H1 (cell line): Measurements from ENCODE around the gene DENND4C. TPM values are rescaled to one million over a fixed set of nuclear protein-coding genes. Genes with fewer than 3 reads are reported as not detected.

ENCODE experiments used
- CTCF ChIA-PET: fragments of 300-600 bp; sonication (Branson Sonifier 250); formaldehyde crosslinking; loops from one replicate; lab custom pipeline; 2021; ENCODE audit not compliant: partially characterized antibody; lab: Charles Lee
- POLR2A ChIA-PET: fragments of 300-600 bp; sonication (Branson Sonifier 250); formaldehyde crosslinking; loops from one replicate; lab custom pipeline; 2021; ENCODE audit warnings: inconsistent platforms; ENCODE audit not compliant: partially characterized antibody; lab: Charles Lee
- DNase-seq, 2 experiments: peaks; one replicate each; pipeline versions ENCODE4 v3.0.0 to v3.0.0-alpha.2; 2010 to 2022; ENCODE audit warnings: low spot score in 2 of 2, low read depth in 1 of 2, mixed read lengths in 1 of 2
- FAIRE-seq: peaks from 2 replicates; lab custom pipeline; 2011; peaks lifted over from hg19 to GRCh38; lab: Jason Lieb, UNC
- H2AFZ ChIP-seq: 2 replicates; pipeline ENCODE4 v1.8.1; 2012; ENCODE audit warnings: low read length, inconsistent platforms
- H2AK5ac ChIP-seq: 2 replicates; pipeline ENCODE4 v1.6.1; 2013; ENCODE audit warnings: low read depth, low read length
- H2BK120ac ChIP-seq: replicated peaks from 2 replicates; pipeline ENCODE3; 2013; ENCODE audit warnings: low read depth, low read length, inconsistent platforms
- H2BK12ac ChIP-seq: 2 replicates; pipeline ENCODE4 v1.6.1; 2013; ENCODE audit warnings: low read depth, low read length
- H2BK15ac ChIP-seq: 2 replicates; pipeline ENCODE4 v1.6.1; 2013; ENCODE audit warnings: low read length
- H2BK20ac ChIP-seq: 2 replicates; pipeline ENCODE4 v1.6.1; 2013; ENCODE audit warnings: low read length
- H2BK5ac ChIP-seq: 2 replicates; pipeline ENCODE4 v1.6.1; 2013; ENCODE audit warnings: low read depth, low read length
- H3K14ac ChIP-seq: 2 replicates; pipeline ENCODE4 v1.6.1; 2013; ENCODE audit warnings: inconsistent platforms; ENCODE audit not compliant: insufficient read length
- H3K18ac ChIP-seq: 2 replicates; pipeline ENCODE4 v1.6.1; 2013; ENCODE audit warnings: low read length; ENCODE audit errors: extremely low read depth
- H3K23ac ChIP-seq: 2 replicates; pipeline ENCODE4 v1.6.1; 2013; ENCODE audit warnings: inconsistent platforms; ENCODE audit not compliant: insufficient read length
- H3K23me2 ChIP-seq: 2 replicates; pipeline ENCODE4 v1.6.1; 2013; ENCODE audit warnings: low read depth, low read length
- H3K27ac ChIP-seq: 2 replicates; pipeline ENCODE4 v1.6.1; 2011; ENCODE audit warnings: low read depth, low read length, inconsistent platforms
- H3K27me3 ChIP-seq, 4 experiments: replicated peaks in 1 of 4; 1 replicate in 1 of 4; 2 replicates in 3 of 4; pipeline versions ENCODE4 v1.6.1 to v1.8.1; 2011 to 2013; ENCODE audit warnings: low read length in 3 of 4, mild to moderate bottlenecking in 3 of 4, inconsistent platforms in 2 of 4, mixed read lengths in 2 of 4, moderate library complexity in 1 of 4; ENCODE audit not compliant: control insufficient read depth in 3 of 4, insufficient read depth in 3 of 4; ENCODE audit errors: extremely low read depth in 1 of 4
- H3K36me3 ChIP-seq, 4 experiments: 2 replicates each; pipeline versions ENCODE4 v1.6.1 to v1.8.1; 2011 to 2013; ENCODE audit warnings: mild to moderate bottlenecking in 4 of 4, low read length in 3 of 4, moderate library complexity in 2 of 4, control low read depth in 1 of 4, inconsistent platforms in 1 of 4; ENCODE audit not compliant: insufficient read depth in 4 of 4, control insufficient read depth in 2 of 4
- H3K4ac ChIP-seq: replicated peaks from 2 replicates; pipeline ENCODE3; 2013; ENCODE audit warnings: low read length, low read depth, mixed read lengths, inconsistent platforms; ENCODE audit not compliant: insufficient read length
- H3K4me1 ChIP-seq, 4 experiments: replicated peaks in 1 of 4; 1 replicate in 1 of 4; 2 replicates in 3 of 4; pipeline versions ENCODE4 v1.6.1 to v1.8.1; 2011 to 2013; ENCODE audit warnings: low read length in 3 of 4, inconsistent platforms in 2 of 4, mixed read lengths in 1 of 4; ENCODE audit not compliant: insufficient read depth in 4 of 4, control insufficient read depth in 3 of 4
- H3K4me2 ChIP-seq, 2 experiments: 2 replicates each; pipeline versions ENCODE4 v1.6.1 to v1.8.1; 2011 to 2013; ENCODE audit warnings: low read depth in 2 of 2, low read length in 2 of 2, control low read depth in 1 of 2, inconsistent platforms in 1 of 2, mild to moderate bottlenecking in 1 of 2; ENCODE audit not compliant: insufficient read depth in 1 of 2
- H3K4me3 ChIP-seq, 4 experiments: fragments of 200-600, 300-600 bp in 1 of 4; sonication (generic), shearing (Covaris generic), sonication (Bioruptor Twin) in 1 of 4; 2 replicates each; pipeline versions ENCODE4 v1.5.1 to v1.8.1; 2011 to 2016; ENCODE audit warnings: low read length in 4 of 4, low read depth in 3 of 4, control low read depth in 2 of 4, inconsistent platforms in 2 of 4, mild to moderate bottlenecking in 2 of 4, mixed read lengths in 1 of 4, moderate library complexity in 1 of 4; ENCODE audit not compliant: insufficient read depth in 2 of 4; ENCODE audit errors: extremely low read depth in 1 of 4
- H3K56ac ChIP-seq: replicated peaks from 2 replicates; pipeline ENCODE3; 2013; ENCODE audit warnings: low read depth, mild to moderate bottlenecking, mixed read lengths, low read length, inconsistent platforms; ENCODE audit not compliant: insufficient read length
- H3K79me1 ChIP-seq: 2 replicates; pipeline ENCODE4 v1.6.1; 2013; ENCODE audit warnings: low read depth, low read length, control low read depth
- H3K79me2 ChIP-seq, 2 experiments: 2 replicates each; pipeline versions ENCODE4 v1.6.1 to v1.8.1; 2012 to 2013; ENCODE audit warnings: low read length in 2 of 2, mild to moderate bottlenecking in 2 of 2, inconsistent platforms in 1 of 2; ENCODE audit not compliant: insufficient read depth in 2 of 2, control insufficient read depth in 1 of 2
- H3K9ac ChIP-seq, 4 experiments: replicated peaks in 1 of 4; 1 replicate in 1 of 4; 2 replicates in 3 of 4; pipeline versions ENCODE4 v1.6.1 to v1.8.1; 2011 to 2013; ENCODE audit warnings: low read depth in 3 of 4, low read length in 3 of 4, control low read depth in 2 of 4, mild to moderate bottlenecking in 2 of 4, moderate library complexity in 2 of 4, inconsistent platforms in 1 of 4; ENCODE audit errors: extremely low read depth in 1 of 4
- H3K9me3 ChIP-seq, 2 experiments: 2 replicates each; pipeline versions ENCODE4 v1.6.1 to v1.8.1; 2012 to 2013; ENCODE audit warnings: mild to moderate bottlenecking in 2 of 2, moderate library complexity in 2 of 2, control low read depth in 1 of 2, inconsistent platforms in 1 of 2, low read depth in 1 of 2, low read length in 1 of 2, mixed read lengths in 1 of 2; ENCODE audit not compliant: insufficient read depth in 2 of 2
- H4K20me1 ChIP-seq, 2 experiments: replicated peaks in 1 of 2; 2 replicates each; pipeline versions ENCODE3 to v1.8.1; 2011 to 2013; ENCODE audit warnings: inconsistent platforms in 2 of 2, low read length in 2 of 2, mild to moderate bottlenecking in 1 of 2; ENCODE audit not compliant: insufficient read depth in 2 of 2, control insufficient read depth in 1 of 2
- H4K5ac ChIP-seq: 2 replicates; pipeline ENCODE4 v1.6.1; 2013; ENCODE audit warnings: low read length, low read depth, mixed read lengths, inconsistent platforms; ENCODE audit not compliant: insufficient read length
- H4K8ac ChIP-seq: 2 replicates; pipeline ENCODE4 v1.8.0; 2013; ENCODE audit warnings: mild to moderate bottlenecking, moderate library complexity, low read length, inconsistent platforms; ENCODE audit not compliant: insufficient read depth; ENCODE audit errors: extremely low read depth
- H4K91ac ChIP-seq: replicated peaks from 2 replicates; pipeline ENCODE3; 2013; ENCODE audit warnings: low read length, mixed read lengths, inconsistent platforms; ENCODE audit not compliant: insufficient read length
- BCL11A ChIP-seq, 2 experiments: IDR thresholded peaks; one replicate each; pipeline ENCODE4 v1.6.1; 2011; ENCODE audit warnings: low read depth in 2 of 2, low read length in 2 of 2, mild to moderate bottlenecking in 2 of 2
- CHD2 ChIP-seq: IDR thresholded peaks from 2 replicates; pipeline ENCODE4 v1.6.1; 2012; ENCODE audit warnings: low read length, improper control_type of control experiment
- CTBP2 ChIP-seq: IDR thresholded peaks from 2 replicates; pipeline ENCODE4 v1.7.0; 2011; ENCODE audit warnings: borderline replicate concordance, mild to moderate bottlenecking, moderate library complexity, mixed read lengths, low read length; ENCODE audit not compliant: insufficient read depth, insufficient read length
- HDAC6 ChIP-seq: IDR thresholded peaks from one replicate; pipeline ENCODE4 v1.7.1; 2012; ENCODE audit warnings: low read depth, mild to moderate bottlenecking, inconsistent platforms, low read length, moderate library complexity
- JUN ChIP-seq: IDR thresholded peaks from 2 replicates; pipeline ENCODE4 v1.6.1; 2011; ENCODE audit warnings: low read depth, mild to moderate bottlenecking, improper control_type of control experiment, low read length
- KDM1A ChIP-seq: fragments of 200-600, 300-600 bp; sonication (generic); IDR thresholded peaks from 2 replicates; pipeline ENCODE4 v1.7.1; 2016; ENCODE audit warnings: mild to moderate bottlenecking, low read length, borderline replicate concordance
- KDM5A ChIP-seq: fragments of 200-600 bp; IDR thresholded peaks from 2 replicates; pipeline ENCODE4 v1.7.1; 2012; ENCODE audit warnings: mild to moderate bottlenecking, low read length, inconsistent platforms, mixed read lengths
- RAD21 ChIP-seq, 2 experiments: IDR thresholded peaks in 1 of 2; conservative IDR thresholded peaks in 1 of 2; 2 replicates each; pipeline ENCODE4 v1.6.1; 2011; ENCODE audit warnings: low read depth in 2 of 2, low read length in 2 of 2, improper control_type of control experiment in 1 of 2, inconsistent platforms in 1 of 2, mild to moderate bottlenecking in 1 of 2, moderate library complexity in 1 of 2
- RXRA ChIP-seq: IDR thresholded peaks from 2 replicates; pipeline ENCODE4 v1.6.1; 2011; ENCODE audit warnings: low read depth, mild to moderate bottlenecking, low read length, moderate library complexity; ENCODE audit not compliant: insufficient read depth
- ZNF274 ChIP-seq: IDR thresholded peaks from 2 replicates; pipeline ENCODE4 v1.7.0; 2012; ENCODE audit warnings: low read length, borderline replicate concordance; ENCODE audit errors: extremely low read depth
- polyA plus RNA-seq, 7 experiments: library from polyadenylated mRNA; depleted of rRNA in 3 of 7; stranded (reverse) in 5 of 7; unstranded in 2 of 7; fragments of >200 nt in 5 of 7; fragments of 200-250 nt in 2 of 7; gene quantifications; 1 replicate in 5 of 7; 2 replicates in 1 of 7; 4 replicates in 1 of 7; pipeline versions ENCODE4 v1.2.1 to v1.2.3, GENCODE V29; 2011 to 2013; ENCODE audit warnings: missing spikeins in 2 of 7, mixed read lengths in 2 of 7
- total RNA-seq: library from RNA; stranded (reverse); fragmentation: NEBNext Ultra II Directional; extraction: Animal tissue kit (Norgen Biotek cat#: 25700); gene quantifications from 2 replicates; pipeline ENCODE4 v1.2.1, GENCODE V29; 2021
- TF ChIP-seq, protein P1 (sequence below): IDR thresholded peaks from 2 replicates; pipeline ENCODE4 v1.6.1; 2011; ENCODE audit warnings: low read depth, mild to moderate bottlenecking, low read length; ENCODE audit not compliant: insufficient read depth

The DENND4C gene
- total and polyA plus RNA-seq, 2 of the 8 experiments (the other 6 are each of a cell fraction or from before 2014, with no cell fraction given), result 6.9 to 18.9 TPM

DNA sequence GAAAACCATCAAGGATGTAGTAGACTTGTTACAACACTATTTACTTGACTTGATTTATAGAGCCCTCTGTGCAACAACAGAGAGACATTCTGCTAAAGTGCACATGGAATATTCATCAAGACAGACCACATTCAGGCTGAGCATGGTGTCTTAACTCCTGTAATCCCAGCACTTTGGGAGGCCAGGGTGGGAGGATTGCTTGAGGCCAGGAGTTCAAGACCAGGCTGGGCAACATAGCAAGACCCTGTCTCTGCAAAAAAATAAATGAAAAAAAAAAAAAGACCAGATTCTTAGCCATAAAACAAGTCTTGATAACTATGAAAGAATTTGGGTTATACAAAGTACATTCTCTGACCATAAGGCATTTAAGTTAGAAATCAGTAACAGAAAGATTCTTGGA is 25.3 kb downstream of the DENND4C start:
- POLR2A ChIA-PET, result interaction anchor here (1.3 kb wide), 1 partner anchor 25 kb away, joined by 3 read pairs; no protein-coding TSS in a partner anchor
- Histone ChIP-seq H3K36me3 (no peaks in the 10 kb centered on the region), H2BK12ac (no peak overlapping the region), H3K9me3 (no peaks in the 10 kb centered on the region), H3K4me2 (no peak overlapping the region), H3K9ac (no peak overlapping the region), H4K5ac (no peak overlapping the region), H2BK5ac (no peak overlapping the region), H4K91ac (no peak overlapping the region), H2BK15ac (no peak overlapping the region), H3K23ac (no peak overlapping the region), H3K23me2 (no peaks in the 10 kb centered on the region), H3K4ac (no peak overlapping the region), H3K4me3 (no peak overlapping the region), H2BK20ac (no peak overlapping the region), H3K4me1 (peaks cover 0 to 8% (median 3%) of the 10 kb centered on the region in 4 experiments; a peak in 6 of 7 replicates), H4K8ac (no peak overlapping the region), H2AK5ac (no peak overlapping the region), H4K20me1 (peaks cover 0 to 2% of the 10 kb centered on the region in 2 experiments), H2AFZ (no peak overlapping the region), H2BK120ac (no peak overlapping the region), H3K79me2 (peaks cover 0 to 75% of the 10 kb centered on the region in 2 experiments; a peak in 2 of 4 replicates), H3K79me1 (no peaks in the 10 kb centered on the region), H3K18ac (no peak overlapping the region), H3K27ac (no peak overlapping the region), H3K14ac (no peak overlapping the region), H3K56ac (no peak overlapping the region), H3K27me3 (no peaks in the 10 kb centered on the region)
- CTCF ChIA-PET, result no interaction called here
- no peak for FAIRE-seq
- no peak for DNase-seq
- no peak for TF ChIP-seq KDM1A
- no peak for TF ChIP-seq JUN
- no peak for TF ChIP-seq HDAC6
- no peak for TF ChIP-seq RXRA
- TF ChIP-seq, protein P1, sequence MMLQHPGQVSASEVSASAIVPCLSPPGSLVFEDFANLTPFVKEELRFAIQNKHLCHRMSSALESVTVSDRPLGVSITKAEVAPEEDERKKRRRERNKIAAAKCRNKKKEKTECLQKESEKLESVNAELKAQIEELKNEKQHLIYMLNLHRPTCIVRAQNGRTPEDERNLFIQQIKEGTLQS, result no peak
- TF ChIP-seq BCL11A (IDR thresholded peaks at IDR 0.05; ENCODE audit: low read depth in 2 of 2, low read length in 2 of 2), result no peak
- no peak for TF ChIP-seq RAD21 (IDR thresholded peaks at IDR 0.05 in 1 of 2, conservative IDR thresholded peaks at IDR 0.05 in 1 of 2; ENCODE audit: low read depth in 2 of 2, low read length in 2 of 2)
- no peak for TF ChIP-seq CHD2
- TF ChIP-seq ZNF274, result no peak
- TF ChIP-seq CTBP2, result no peak
- no peak for TF ChIP-seq KDM5A
